ENCODE data around the gene DLGAP1.

DNA sequence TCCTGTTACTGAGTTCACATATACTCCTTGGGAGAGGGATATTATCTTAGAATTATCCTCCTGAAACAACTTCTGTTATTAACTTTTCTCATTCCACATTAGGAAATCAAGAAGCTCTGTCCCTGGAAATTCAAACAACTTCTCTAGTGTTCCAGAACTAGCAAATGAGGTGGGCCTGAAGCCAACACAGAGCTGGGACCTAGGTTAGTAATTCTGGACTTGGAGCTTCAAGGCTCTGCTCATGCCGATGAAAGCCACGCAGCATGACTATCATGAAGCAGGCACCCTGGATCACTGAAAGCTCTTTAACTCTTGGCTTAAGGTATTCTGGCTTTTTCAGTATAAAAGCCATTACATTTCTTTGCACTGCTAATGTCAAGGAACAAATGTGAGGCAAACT lies 762.4 kb downstream of the DLGAP1 start:
- TF ChIP-seq, protein P1, sequence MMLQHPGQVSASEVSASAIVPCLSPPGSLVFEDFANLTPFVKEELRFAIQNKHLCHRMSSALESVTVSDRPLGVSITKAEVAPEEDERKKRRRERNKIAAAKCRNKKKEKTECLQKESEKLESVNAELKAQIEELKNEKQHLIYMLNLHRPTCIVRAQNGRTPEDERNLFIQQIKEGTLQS (IDR thresholded peaks at IDR 0.05; ENCODE audit: insufficient read depth, low read depth, low read length): no peak
- TF ChIP-seq NRF1 (IDR thresholded peaks at IDR 0.05; ENCODE audit: low read depth, low read length) (no peak), HDAC2 (IDR thresholded peaks at IDR 0.05; ENCODE audit: borderline replicate concordance in 1 of 2, low read depth in 2 of 2, low read length in 2 of 2) (no peak), TBP (IDR thresholded peaks at IDR 0.05; ENCODE audit: low read depth, low read length) (no peak), GABPA (IDR thresholded peaks at IDR 0.05; ENCODE audit: borderline replicate concordance, insufficient read depth, low read length) (no peak), CEBPB (IDR thresholded peaks at IDR 0.05; ENCODE audit: low read depth, low read length) (no peak), CTCF (IDR thresholded peaks at IDR 0.05; ENCODE audit: control extremely low read depth in 1 of 3, insufficient read depth in 1 of 3, low read depth in 1 of 3, low read length in 3 of 3) (no peak), POLR2AphosphoS5 (IDR thresholded peaks at IDR 0.05; ENCODE audit: low read depth, low read length) (no peak), RBBP5 (IDR thresholded peaks at IDR 0.05; ENCODE audit: borderline replicate concordance, low read depth, low read length) (no peak)
- TF ChIP-seq, protein P2, sequence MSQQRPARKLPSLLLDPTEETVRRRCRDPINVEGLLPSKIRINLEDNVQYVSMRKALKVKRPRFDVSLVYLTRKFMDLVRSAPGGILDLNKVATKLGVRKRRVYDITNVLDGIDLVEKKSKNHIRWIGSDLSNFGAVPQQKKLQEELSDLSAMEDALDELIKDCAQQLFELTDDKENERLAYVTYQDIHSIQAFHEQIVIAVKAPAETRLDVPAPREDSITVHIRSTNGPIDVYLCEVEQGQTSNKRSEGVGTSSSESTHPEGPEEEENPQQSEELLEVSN (IDR thresholded peaks at IDR 0.05): no peak
